EH (cell line): ENCODE data around the gene SYNGR3.

Experiments
- DNase-seq: peaks from one replicate; pipeline ENCODE4 v3.0.0-alpha.2; 2015; ENCODE audit warnings: low read depth

Gene SYNGR3

DNA sequence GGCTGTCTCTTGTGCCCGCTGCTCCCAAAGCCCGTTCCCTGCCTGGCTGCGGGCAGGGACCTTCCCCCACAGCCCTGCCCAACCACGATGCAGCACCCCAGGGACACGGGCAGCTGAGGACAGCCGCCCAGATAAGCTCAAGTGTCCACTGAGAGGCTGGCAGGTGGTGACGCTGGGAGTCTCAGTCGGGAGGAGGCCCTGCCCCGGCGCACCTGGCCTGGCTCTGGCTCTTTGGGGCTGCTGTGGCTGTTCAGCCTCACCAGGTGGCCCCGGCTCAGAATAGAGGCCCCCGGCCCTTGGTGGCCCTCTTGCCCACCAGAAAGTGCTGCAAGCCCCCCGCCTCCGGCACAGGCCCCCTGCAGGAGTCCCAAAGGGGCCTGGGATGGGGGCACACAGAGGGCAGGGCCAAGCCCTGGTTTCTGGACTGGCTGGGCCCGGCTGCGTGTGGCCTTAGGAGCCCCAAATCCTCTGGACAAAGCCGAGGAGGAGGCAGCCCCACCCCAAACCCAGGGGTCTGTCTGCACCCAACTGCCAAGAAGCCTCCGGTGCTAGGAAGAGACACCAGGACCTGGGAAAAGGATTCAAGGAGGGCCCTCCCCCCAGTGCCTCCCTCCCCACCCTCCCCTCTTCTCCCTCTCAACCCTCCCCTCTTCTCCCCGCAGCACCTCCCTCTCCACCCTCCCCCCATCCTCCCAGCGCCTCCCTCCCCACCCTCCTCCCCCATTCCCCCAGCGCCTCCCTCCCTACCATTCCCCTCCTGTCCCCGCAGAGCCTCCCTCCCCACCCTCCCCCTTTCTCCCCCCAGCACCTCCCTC, 52.6 kb downstream of the SYNGR3 start:
- DNase-seq = no peak

DNA sequence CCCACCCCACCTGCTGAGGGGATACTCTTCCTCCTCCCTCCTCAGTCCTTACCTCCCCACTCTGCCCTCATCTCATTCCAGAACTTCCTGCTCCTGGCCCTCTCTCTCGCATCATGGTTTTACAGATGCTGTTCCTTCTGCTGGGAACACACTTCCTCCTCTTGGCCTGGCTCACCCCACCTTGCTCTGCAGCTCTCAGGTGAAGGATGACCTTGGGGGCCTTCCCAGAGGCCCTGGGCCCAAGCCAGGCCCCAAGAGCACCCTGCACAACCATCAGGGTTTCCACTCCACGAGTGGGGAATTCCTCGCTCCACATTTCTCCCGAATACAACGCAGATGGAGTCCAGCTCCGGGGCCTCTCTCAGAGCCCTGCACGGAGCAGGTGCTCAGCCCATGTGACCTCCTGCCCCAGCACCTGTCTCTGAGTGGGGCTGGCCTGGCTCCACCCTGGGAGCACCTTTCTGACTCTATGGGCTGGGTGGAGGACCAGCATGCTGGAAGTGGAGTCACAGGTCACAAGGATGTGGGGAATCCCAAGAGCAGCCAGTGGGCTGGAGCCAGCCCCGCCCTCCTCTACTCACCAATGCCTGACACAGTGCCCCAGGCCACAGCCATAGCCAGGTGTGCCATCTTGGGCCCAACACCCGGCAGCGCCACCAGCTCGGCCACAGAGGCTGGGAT, 53.4 kb downstream of the SYNGR3 start:
- DNase-seq = no peak
